ENCODE results near the gene NPPB. TPM values are rescaled to one million over a fixed set of nuclear protein-coding genes. Genes with fewer than 3 reads are reported as not detected.
A peak's percentile ranks its signal among the peaks of the same experiment; 100 is the strongest.

Gene NPPB
- total and polyA plus RNA-seq, 2 of the 8 experiments (the other 6 are each of a cell fraction or from before 2014, with no cell fraction given) = 0.36 to 0.91 TPM

DNA sequence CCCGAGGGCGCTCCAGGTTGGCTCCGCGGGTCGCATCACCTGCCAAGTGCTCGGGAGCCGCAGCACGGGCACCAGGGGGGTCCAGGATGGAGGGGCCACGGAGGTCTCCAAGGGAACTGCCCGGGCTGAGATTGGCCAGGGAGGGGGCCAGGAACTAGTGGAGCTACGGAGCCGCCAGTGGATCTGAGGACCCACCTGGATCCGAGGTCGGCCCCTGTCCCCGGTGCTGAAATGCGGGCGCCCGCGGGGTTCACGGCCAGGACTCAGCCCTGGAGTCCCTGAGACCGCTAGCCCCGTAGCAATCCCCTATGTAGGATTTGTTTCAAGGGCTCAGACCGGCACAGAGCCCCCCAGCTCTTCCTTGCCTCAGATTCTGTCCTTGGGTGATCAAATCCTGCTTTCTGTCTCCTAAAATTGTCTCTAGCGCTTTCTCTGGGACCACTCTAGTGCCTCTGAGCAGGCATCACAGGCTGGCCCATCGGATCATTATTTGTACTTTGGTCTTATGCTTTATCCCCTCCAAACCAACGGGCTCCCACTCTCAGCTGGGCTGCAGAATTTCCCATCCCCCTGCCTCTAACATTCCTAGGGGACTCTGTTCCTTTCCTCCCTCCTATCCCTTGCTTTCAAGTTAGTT, 40.2 kb upstream of the NPPB start:
- Histone ChIP-seq H4K8ac (ENCODE audit: extremely low read depth, insufficient read depth, low read length) (no peak overlapping the region), H3K23ac (ENCODE audit: insufficient read length) (no peak overlapping the region), H3K4me2 (ENCODE audit: insufficient read depth in 1 of 2, low read depth in 2 of 2, low read length in 2 of 2) (peak overlapping the region in 1 of 2 experiments; percentile 45; a peak in 2 of 4 replicates), H2BK20ac (ENCODE audit: low read length) (no peak overlapping the region), H2BK5ac (ENCODE audit: low read depth, low read length) (no peak overlapping the region), H3K4me1 (replicated peaks in 1 of 4; ENCODE audit: control insufficient read depth in 3 of 4, insufficient read depth in 4 of 4, low read length in 3 of 4) (peaks cover 0 to 2% (median 0%) of the 10 kb centered on the region in 4 experiments; a peak in 4 of 7 replicates), H3K18ac (ENCODE audit: extremely low read depth, low read length) (no peak overlapping the region), H3K9ac (replicated peaks in 1 of 4; ENCODE audit: extremely low read depth in 1 of 4, low read depth in 3 of 4, low read length in 3 of 4) (no peak overlapping the region), H3K27ac (ENCODE audit: low read depth, low read length) (no peak overlapping the region), H2BK12ac (ENCODE audit: low read depth, low read length) (no peak overlapping the region), H3K79me1 (ENCODE audit: low read depth, low read length) (no peaks in the 10 kb centered on the region; the same call in 1 of the 2 replicates), H4K20me1 (replicated peaks in 1 of 2; ENCODE audit: control insufficient read depth in 1 of 2, insufficient read depth in 2 of 2, low read length in 2 of 2) (no peaks in the 10 kb centered on the region), H2BK120ac (replicated peaks; ENCODE audit: low read depth, low read length) (no peak overlapping the region), H2AK5ac (ENCODE audit: low read depth, low read length) (no peak overlapping the region), H3K14ac (ENCODE audit: insufficient read length) (no peak overlapping the region), H4K5ac (ENCODE audit: insufficient read length, low read depth, low read length) (no peak overlapping the region), H3K79me2 (ENCODE audit: control insufficient read depth in 1 of 2, insufficient read depth in 2 of 2, low read length in 2 of 2) (no peaks in the 10 kb centered on the region), H3K9me3 (ENCODE audit: insufficient read depth in 2 of 2, low read depth in 1 of 2, low read length in 1 of 2) (no peaks in the 10 kb centered on the region), H4K91ac (replicated peaks; ENCODE audit: insufficient read length, low read length) (no peak overlapping the region), H2AFZ (ENCODE audit: low read length) (no peak overlapping the region), H3K36me3 (ENCODE audit: control insufficient read depth in 2 of 4, insufficient read depth in 4 of 4, low read length in 3 of 4) (no peaks in the 10 kb centered on the region), H3K27me3 (replicated peaks in 1 of 4; ENCODE audit: control insufficient read depth in 3 of 4, extremely low read depth in 1 of 4, insufficient read depth in 3 of 4, low read length in 3 of 4) (peaks cover 0 to 2% (median 0%) of the 10 kb centered on the region in 4 experiments; a peak in 1 of 7 replicates), H3K4ac (replicated peaks; ENCODE audit: insufficient read length, low read depth, low read length) (no peak overlapping the region), H2BK15ac (ENCODE audit: low read length) (no peak overlapping the region), H3K4me3 (ENCODE audit: extremely low read depth in 1 of 4, insufficient read depth in 2 of 4, low read depth in 3 of 4, low read length in 4 of 4) (peak overlapping the region in 2 of 4 experiments; percentile 32 to 35; a peak in 1 of 8 replicates), H3K23me2 (ENCODE audit: low read depth, low read length) (peaks cover 5% of the 10 kb centered on the region; the same call in 1 of the 2 replicates), H3K56ac (replicated peaks; ENCODE audit: insufficient read length, low read depth, low read length) (no peak overlapping the region)
- FAIRE-seq = no peak
- TF ChIP-seq SIN3A (conservative IDR thresholded peaks at IDR 0.05 in 1 of 2, IDR thresholded peaks at IDR 0.05 in 1 of 2; ENCODE audit: low read depth in 1 of 2, low read length in 2 of 2) = peak; percentile 82 to 87; a peak in 2 of 4 replicates
- TF ChIP-seq JUND (IDR thresholded peaks at IDR 0.05; ENCODE audit: low read length) = no peak
- 45% methylated on average over 24 of the region's 26 CpGs; no CpG with 5 or more reads in 1 of the 2 experiments for WGBS, 2 experiments (ENCODE audit: extremely low coverage in 1 of 2, insufficient coverage in 1 of 2, insufficient read length in 1 of 2, insufficient replicate concordance in 2 of 2, low coverage in 1 of 2, low lambda C conversion rate in 2 of 2, missing lambda C conversion rate in 1 of 2)
- peak in 1 of 2 experiments; percentile 93 for DNase-seq (ENCODE audit: low read depth in 1 of 2, low spot score in 2 of 2)
- ChIA-PET CTCF (ENCODE audit: partially characterized antibody) (interaction anchor here (0.6 to 2.0 kb wide), 10 partner anchors 17 to 255 kb away, joined by 3 to 13 read pairs (median 3); no protein-coding TSS in a partner anchor), POLR2A (ENCODE audit: partially characterized antibody) (interaction anchor here (0.7 to 3.5 kb wide), 6 partner anchors 9 to 71 kb away, joined by 3 to 34 read pairs (median 4); partner anchors contain the start of gene NPPA)

Measured in H1 (cell line).